Urinary bladder (tissue), 4 donors: ENCODE data around the gene ANKRD36. TPM values are rescaled to one million over a fixed set of nuclear protein-coding genes. Genes with fewer than 3 reads are reported as not detected.
"Not testable (repeated sequence)": the region's sequence is repeated elsewhere in the genome, so short reads cannot be mapped to it uniquely, and the experiment has no call there.

Source experiments
- DNase-seq: peaks from one replicate; pipeline ENCODE4 v3.0.0-alpha.2; 2015; ENCODE audit errors: extremely low spot score
- H3K27ac ChIP-seq: one replicate; pipeline ENCODE4 v1.5.1; 2013; ENCODE audit warnings: low read depth, mild to moderate bottlenecking, moderate library complexity
- H3K36me3 ChIP-seq: one replicate; pipeline ENCODE4 v1.6.1; 2013; ENCODE audit warnings: mild to moderate bottlenecking, moderate library complexity; ENCODE audit not compliant: insufficient read depth
- H3K4me1 ChIP-seq: one replicate; pipeline ENCODE4 v1.6.1; 2013; ENCODE audit warnings: mild to moderate bottlenecking, moderate library complexity; ENCODE audit not compliant: insufficient read depth
- H3K4me3 ChIP-seq: one replicate; pipeline ENCODE4 v1.5.1; 2013; ENCODE audit warnings: low read depth, low read length
- WGBS: extraction: QIAGEN DNeasy Blood & Tissue Kit; methylation state at CpG from one replicate; pipeline ENCODE4 v1.1.7; 2013; 5-methylcytosine and 5-hydroxymethylcytosine counted together
- polyA plus RNA-seq: library from polyadenylated mRNA; stranded (reverse); fragments of 200-250 nt; gene quantifications from one replicate; pipeline ENCODE4 v1.2.3, GENCODE V29; 2013
- total RNA-seq: library from RNA; depleted of rRNA; stranded (reverse); fragments of >200 nt; gene quantifications from one replicate; pipeline ENCODE4 v1.2.3, GENCODE V29; 2014
- donor health status: healthy with polysubstance abuse.
- donor health status: healthy.

ANKRD36 gene
- total and polyA plus RNA-seq, 2 donors: 3.3 to 172 TPM

DNA sequence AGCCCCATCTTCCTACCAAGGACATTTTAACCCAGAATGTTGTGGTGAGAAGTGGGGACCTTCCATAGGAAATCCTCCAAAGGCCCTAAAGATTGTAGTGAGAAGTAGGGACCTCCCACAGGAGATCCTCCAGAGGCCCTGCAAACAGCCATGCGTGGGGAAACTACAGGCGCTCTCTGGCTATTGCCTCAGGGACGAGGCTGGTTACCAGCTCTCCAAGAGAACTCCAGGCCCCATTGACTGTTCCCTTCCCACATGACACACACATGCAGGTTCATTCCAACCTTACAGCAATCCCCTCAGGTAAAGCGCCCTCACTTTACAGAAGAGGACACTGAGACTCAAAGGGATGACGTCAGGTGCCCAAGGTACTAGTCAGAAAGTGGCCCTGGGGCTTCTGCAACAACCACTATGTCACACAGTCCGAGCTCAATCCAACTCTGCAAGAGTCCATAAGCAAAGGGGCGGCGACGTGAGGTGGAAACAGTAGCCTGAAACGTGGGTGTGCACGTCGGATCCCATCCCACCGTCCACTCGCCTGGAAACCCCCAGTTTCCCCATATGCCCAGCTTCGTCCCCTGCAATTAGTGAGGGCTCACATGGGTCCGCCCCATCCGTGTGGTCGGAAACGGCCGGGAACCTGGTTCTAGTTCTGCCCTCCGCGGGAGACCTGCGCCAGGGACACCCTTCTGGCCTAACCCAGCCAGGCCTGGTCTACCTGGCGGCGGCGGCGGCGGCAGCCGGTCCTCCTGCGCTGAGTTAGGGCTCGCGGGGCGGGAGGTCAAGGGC is 18.8 kb upstream of the ANKRD36 start:
- not testable (repeated sequence) for DNase-seq, H3K4me3 ChIP-seq, H3K36me3 ChIP-seq, H3K4me1 ChIP-seq, H3K27ac ChIP-seq
- 70% methylated on average over 5 of the region's 33 CpGs for WGBS

DNA sequence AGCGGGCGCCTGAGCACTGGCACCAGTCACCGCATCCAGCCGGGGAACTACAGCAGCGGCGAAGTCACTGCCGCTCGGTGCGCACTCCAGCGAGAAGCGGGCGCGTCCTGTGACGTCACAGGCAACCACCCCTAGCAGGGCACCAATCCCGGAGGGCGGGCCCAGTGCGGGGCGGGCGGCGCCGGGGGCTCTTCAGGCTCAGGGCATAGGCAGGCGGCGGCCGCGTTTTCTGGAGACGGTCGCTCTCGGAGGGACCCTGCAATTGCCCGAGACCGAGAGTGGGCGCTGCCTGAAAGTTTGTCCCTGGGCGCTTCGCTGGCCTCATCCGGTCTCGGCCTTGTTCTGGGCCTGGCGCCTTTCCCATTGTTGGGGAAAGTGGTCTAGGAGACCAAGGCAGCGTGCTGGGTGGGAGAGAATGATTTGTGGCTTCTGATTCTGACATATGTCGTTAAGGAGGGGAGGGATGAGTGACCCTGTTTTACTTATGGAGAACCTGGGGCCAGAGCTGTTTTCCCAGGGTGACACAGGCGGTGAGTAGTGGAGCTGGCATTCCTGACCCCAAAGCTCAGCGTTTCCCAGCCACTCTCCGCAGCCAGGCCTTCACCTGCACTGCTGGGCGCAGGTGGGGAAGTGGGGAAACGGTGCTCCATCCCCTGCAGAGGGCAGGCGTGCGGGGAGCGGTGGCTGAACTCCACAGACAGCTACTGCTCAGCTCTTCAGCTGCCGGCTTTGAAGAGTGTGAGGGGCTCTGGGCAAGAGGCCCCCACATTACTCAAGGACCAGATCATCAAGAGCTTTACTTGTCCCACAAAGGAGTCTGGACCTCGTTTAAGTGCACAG is 18.0 kb upstream of the ANKRD36 start, which contains the start of gene FAHD2B:
Gene FAHD2B, minus strand, starts transcription at position 111 of the 840 bp plus-strand sequence. CDS start 3,176 bp downstream, outside the sequence.
- 2% methylated on average over 38 of the region's 48 CpGs for WGBS
- not testable (repeated sequence) for DNase-seq, H3K4me3 ChIP-seq, H3K4me1 ChIP-seq, H3K36me3 ChIP-seq, H3K27ac ChIP-seq

DNA sequence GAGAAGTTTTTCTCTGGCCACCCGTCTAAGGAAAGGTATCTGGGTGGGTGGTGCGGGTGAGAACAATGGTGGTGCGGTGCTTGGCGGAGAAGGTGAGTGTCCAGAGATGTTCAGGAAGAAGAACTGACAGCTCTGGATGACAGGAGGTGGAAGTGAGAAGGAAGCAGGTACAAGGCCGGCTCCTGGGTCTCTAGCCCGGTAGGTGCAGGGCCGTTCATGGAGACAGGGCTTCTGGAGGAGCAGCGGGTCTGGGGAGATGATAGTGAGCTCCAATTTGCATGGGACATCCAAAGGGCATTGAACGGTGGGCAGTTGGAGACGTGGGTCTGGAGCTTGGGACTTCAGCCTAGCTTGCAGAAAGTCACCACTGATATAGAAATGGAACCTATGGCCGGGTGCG is 17.3 kb upstream of the ANKRD36 start:
- Histone ChIP-seq H3K4me1 (no peaks in the 10 kb centered on the region), H3K27ac (no peak overlapping the region), H3K4me3 (no peak overlapping the region), H3K36me3 (no peaks in the 10 kb centered on the region)
- no peak for DNase-seq
- WGBS: 81% methylated on average over 12 of the region's 12 CpGs

DNA sequence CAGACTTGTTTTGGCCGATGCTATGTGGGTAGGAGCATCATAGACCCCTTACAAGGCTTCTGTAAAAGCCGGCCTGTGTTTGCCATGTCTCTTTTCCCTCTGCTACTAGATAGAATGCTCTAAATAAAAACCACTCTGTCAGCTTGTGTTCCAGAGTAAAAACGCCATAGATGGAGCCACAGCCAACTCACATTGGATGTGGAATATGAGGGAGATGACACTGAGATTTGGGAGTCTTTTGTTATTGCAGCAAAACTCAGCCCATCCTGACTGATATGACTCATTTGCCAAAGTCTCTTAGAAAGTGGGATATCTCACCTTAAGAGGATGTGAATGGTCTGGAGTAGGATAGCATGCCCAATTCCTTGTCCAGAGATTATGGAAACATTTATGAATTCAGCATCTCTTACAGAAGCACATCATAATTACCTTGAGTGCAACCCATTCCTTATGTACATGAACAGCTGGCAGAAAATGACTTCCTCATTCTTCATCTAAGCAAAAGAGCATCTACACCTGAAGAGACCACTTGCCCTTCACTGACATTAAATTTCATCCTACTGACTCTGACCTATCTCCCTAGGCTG is 14.1 kb upstream of the ANKRD36 start:
- H3K4me1 ChIP-seq, H3K4me3 ChIP-seq, H3K27ac ChIP-seq, H3K36me3 ChIP-seq, DNase-seq: not testable (repeated sequence)
- WGBS: 76% methylated on average over 3 of the region's 3 CpGs

DNA sequence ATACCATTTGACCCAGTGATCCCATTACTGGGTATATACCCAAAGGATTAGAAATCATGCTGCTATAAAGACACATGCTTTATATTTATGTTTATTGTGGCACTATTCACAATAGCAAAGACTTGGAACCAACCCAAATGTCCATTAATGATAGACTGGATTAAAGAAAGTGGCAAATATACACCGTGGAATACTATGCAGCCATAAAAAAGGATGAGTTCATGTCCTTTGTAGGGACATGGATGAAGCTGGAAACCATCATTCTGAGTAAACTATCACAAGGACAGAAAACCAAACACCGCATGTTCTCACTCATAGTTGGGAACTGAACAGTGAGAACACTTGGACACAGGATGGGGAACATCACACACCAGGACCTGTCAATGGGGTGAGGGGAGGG is 6.1 kb upstream of the ANKRD36 start:
- 92% methylated on average over 2 of the region's 2 CpGs for WGBS
- not testable (repeated sequence) for H3K4me1 ChIP-seq, DNase-seq, H3K36me3 ChIP-seq, H3K27ac ChIP-seq, H3K4me3 ChIP-seq

DNA sequence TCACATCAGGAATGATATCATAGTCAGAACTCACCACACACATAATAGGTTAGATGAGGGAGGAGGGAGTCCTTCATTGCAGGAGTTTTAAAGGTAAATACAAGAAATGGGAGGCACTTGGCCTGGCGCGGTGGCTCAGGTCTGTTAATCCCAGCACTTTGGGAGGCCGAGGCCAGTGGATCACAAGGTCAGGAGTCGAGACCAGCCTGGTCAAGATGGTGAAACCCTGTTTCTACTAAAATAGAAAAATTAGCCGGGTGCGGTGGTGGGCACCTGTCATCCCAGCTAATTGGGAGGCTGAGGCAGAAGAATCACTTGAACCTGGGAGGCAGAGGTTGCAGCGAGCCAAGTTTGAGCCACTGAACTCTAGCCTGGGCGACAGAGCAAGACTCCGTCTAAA is 1.7 kb upstream of the ANKRD36 start:
- DNase-seq, H3K4me1 ChIP-seq: not testable (repeated sequence)
- WGBS: 85% methylated on average over 9 of the region's 9 CpGs

DNA sequence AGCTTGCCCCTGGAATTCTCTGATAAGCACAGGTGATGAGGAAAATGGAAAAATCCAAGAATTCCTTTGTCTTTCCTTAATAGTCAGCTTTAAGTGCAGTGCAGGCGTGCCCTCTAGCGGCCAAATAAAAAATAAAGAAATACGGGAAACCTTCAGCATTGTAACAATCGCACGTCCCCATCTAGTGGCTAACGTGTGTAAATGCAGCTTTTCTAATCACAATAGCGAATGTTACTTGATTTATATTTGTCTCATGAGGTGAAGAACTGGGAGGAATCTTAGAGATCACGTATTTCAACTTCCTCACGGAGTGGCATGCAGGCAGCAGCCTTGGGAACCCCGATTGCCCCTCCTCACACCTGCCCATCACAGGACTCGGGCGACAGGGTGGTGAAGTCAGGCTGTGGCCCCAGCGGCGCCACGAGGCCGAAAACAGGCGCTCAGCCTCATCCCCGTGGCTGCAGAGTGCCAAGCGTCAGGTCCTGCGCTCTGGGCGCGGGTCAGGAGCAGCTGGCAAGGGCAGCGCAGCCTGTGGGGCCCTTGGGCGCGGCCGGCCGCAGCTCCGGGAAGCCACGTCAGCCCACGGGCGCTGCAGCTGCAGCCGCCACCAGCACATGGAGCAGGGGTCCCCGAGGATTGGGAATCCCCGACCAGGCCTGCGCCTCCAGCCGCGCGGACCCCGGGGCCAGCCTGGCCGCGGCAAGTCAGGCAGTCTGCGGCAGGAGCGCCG is 468 bp upstream of the ANKRD36 start:
- not testable (repeated sequence) for H3K36me3 ChIP-seq, H3K27ac ChIP-seq, H3K4me1 ChIP-seq
- under 1% methylated on average over 41 of the region's 44 CpGs for WGBS
- H3K4me3 ChIP-seq: peak overlapping the region; percentile 60
- DNase-seq: peak; percentile 32

More for the DNA sequence above, 1.7 kb upstream of the ANKRD36 start:
- not testable (repeated sequence) for H3K4me3 ChIP-seq, H3K27ac ChIP-seq, H3K36me3 ChIP-seq

DNA sequence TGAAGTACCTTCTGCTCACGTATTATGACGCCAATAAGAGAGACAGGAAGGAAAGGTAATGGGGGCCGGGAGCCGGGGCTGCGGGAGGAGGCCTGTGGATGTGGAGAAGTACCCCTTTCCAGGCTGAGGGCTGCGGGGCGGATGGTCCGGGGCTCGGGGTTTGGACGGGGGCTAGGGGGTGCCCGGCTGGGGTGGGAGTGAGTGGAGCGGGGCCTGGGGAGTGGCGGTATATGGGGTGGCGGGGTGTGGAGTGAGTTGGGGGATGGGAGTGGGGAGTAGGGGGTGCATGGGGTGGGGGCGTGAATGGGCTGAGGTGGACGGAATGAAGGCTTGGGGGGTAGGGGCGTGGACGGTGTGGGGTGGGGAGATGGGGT is 916 bp downstream of the ANKRD36 start:
- not testable (repeated sequence) for DNase-seq, H3K36me3 ChIP-seq, H3K4me1 ChIP-seq
- peak overlapping the region; percentile 45 for H3K27ac ChIP-seq
- WGBS: under 1% methylated on average over 17 of the region's 18 CpGs
- peak overlapping the region; percentile 60 for H3K4me3 ChIP-seq

DNA sequence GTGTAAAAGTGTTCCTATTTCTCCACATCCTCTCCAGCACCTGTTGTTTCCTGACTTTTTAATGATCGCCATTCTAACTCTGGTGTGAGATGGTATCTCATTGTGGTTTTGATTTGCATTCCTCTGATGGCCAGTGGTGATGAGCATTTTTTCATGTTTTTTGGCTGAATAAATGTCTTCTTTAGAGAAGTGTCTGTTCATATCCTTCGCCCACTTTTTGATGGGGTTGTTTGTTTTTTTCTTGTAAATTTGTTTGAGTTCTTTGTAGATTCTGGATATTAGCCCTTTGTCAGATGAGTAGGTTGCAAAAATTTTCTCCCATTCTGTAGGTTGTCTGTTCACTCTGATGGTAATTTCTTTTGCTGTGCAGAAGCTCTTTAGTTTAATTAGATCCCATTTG is 16.1 kb downstream of the ANKRD36 start:
- H3K36me3 ChIP-seq, DNase-seq, H3K27ac ChIP-seq, H3K4me3 ChIP-seq, H3K4me1 ChIP-seq: not testable (repeated sequence)
- WGBS: 91% methylated on average over 2 of the region's 2 CpGs

DNA sequence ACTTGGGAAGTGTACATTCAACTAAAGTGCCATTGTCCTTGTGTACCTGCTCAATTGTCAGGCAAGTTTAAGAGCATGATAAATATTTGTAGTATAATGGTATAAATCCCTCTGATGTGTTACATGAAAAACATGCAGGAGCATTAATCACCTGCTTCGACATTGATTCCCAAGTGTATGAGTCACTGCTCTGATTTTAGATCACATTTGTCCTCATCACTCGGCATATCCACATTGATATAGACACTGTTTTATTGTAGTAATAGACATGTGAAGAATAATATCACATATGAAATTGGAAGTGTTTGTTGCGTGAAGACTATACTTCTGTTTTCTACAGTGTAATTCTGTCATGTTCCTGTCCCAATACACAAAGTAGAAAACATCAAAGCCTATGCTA is 31.1 kb downstream of the ANKRD36 start:
- not testable (repeated sequence) for DNase-seq, H3K36me3 ChIP-seq, H3K4me3 ChIP-seq, H3K27ac ChIP-seq, H3K4me1 ChIP-seq
- 75% methylated on average over 3 of the region's 3 CpGs for WGBS

DNA sequence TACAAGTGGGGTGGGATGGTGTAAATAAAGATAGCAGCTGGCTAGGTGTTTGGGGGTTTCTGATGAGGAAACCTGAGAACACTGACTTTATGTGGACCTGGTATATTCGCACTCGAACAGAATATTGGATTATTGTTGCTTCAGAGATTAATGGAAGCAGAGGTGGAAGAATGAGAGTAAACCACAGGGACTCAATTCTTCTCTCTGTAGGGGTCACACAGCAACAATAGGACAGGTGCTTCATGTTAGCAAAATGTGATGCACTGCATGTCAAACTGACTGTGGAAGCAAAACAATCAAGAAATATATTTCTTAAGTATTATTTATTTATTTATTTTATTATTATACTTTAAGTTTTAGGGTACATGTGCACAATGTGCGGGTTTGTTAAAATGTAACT is 53.6 kb downstream of the ANKRD36 start:
- not testable (repeated sequence) for DNase-seq, H3K4me1 ChIP-seq, H3K4me3 ChIP-seq, H3K36me3 ChIP-seq, H3K27ac ChIP-seq
- 94% methylated on average over 1 of the region's 3 CpGs for WGBS

DNA sequence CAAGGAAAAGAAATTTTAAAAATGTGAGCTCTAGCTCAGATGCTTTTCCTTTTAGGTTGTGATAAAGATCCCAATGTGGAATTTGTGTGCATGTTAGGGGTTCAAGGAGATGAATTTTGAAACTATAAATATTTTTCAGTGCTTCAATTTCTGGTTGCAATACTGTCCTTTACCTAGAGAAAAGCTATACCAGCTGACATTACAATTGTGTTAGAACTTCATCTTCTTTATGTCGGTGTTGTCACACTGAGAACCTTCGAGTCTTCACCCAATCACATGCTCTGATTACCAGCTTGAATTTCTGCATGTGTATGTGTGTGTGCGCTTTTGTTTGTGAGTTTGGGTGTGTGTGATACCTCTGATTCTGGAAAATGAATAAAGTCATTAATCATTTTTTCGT is 55.0 kb downstream of the ANKRD36 start:
- not testable (repeated sequence) for H3K36me3 ChIP-seq, H3K4me1 ChIP-seq, H3K27ac ChIP-seq, DNase-seq, H3K4me3 ChIP-seq
- WGBS: 87% methylated on average over 4 of the region's 4 CpGs

DNA sequence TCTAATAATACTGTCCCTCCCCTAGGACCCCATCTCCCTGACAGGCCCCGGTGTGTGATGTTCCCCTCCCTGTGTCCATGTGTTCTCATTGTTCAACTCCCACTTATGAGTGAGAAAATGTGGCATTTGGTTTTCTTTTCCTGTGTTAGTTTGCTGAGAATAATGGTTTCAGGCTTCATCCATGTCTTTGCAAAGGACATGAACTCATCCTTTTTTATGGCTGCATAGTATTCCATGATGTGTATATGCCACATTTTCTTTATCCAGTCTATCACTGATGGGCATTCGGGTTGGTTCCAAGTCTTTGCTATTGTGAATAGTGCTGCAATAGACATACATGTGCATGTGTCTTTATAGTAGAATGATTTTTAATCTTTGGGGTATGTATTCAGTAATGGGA is 55.6 kb downstream of the ANKRD36 start:
- not testable (repeated sequence) for H3K4me3 ChIP-seq, H3K4me1 ChIP-seq, DNase-seq, H3K36me3 ChIP-seq, H3K27ac ChIP-seq
- 72% methylated on average over 2 of the region's 2 CpGs for WGBS
